Activated CD8-positive, alpha-beta memory T cell treated with anti-CD3 and anti-CD28 coated beads for 1 hour (primary cell): ENCODE data around the gene DPYSL4.

Experiments
- DNase-seq, 2 donors: peaks; one replicate each; pipeline ENCODE4 v3.0.0-alpha.2; 2020; ENCODE audit warnings: low read depth in 1 of 2; ENCODE audit errors: extremely low read depth in 1 of 2

Gene DPYSL4

DNA sequence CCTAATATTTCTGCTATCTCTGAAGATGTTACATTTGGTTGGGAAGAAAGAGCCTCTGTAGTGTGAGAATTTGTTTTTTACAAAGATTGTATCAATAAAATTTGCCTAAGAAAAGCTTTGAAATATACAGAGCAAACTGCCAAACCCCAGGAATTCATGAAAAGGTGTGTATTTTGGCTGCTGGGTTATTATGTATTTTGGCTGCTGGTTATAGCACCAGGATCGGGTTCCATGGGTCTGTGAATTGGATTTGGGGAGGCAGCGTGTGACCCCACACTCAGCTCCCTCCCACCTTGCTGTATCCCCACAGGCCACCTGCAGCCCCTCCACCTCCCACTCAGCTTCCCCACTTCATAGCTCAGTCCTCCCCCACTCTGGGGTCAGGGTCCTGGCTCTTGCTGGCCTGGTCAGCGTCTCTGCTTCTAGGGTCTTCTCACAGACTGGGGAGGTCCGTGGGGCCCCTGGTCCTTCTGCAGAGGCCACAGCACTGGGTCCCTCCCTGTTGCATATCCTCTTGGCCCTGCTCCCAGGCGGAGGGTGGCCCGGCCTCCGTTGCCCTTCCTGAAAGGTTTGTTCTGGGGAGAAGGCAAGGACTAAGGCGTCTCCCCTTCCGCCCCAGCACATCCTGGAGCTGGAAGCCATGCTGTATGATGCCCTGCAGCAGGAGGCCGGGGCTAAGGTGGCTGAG, 24.0 kb upstream of the DPYSL4 start:
- DNase-seq = no peak

- no peak for DNase-seq
Measured at GRCh38 chr10:132163278-132163765, 23.4 kb upstream of the DPYSL4 start.

GRCh38 chr10:132163826-132164515, 22.8 kb upstream of the DPYSL4 start:
- DNase-seq = no peak

DNA sequence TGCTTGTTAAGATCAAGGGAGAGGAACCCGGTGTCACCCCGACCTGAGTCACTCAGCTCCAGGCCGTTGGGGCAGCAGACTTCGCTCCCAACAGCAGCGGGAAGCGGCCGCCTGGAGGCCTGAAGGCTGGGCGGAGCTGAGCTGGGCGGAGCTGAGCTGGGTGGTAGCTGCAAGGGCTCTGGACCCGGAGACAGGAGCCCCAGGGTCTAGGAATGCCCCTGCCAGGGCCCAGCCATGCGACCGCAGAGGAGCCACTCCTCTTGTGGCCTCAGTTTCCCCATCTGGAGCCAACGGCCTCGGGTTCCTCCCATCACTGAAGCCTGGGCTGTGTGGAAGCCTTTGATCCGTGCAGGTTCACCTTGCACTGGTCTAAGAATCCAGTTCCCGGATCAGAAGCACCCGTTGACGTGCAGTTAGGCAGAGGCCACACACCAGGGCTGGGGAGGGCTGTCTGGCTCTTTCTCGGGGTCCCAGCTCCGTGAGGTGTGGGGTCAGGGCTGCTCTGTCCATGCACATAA, 21.9 kb upstream of the DPYSL4 start:
- DNase-seq = no peak

DNA sequence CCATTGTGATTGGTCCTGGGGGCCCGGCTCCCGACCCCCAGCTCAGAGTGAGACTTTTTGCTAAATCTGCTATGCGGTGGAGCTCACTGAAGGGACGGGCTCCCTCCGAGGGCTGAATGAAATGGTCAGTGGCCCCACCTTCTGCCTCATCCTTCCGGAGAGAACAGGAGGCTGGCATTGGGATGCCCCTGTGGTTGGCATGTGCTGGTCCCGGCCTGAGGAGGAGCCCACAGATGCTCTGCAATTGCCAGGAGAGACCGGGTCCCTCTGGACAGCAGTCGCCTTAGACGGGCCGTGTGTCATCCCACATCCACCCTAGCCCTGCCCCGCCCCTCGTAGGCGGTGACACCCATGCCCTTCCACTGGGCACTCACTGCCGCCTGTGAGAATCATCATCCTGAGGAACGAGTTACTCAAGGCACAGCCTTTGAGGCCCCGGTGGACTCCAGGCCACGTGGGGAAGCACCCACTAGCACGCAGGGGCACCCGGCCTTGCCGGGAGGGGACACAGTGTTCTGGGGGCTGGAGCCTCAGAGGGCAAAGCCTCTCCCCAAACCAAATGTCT, 21.2 kb upstream of the DPYSL4 start:
- no peak for DNase-seq

- no peak for DNase-seq
Measured at GRCh38 chr10:132166216-132166950, 20.4 kb upstream of the DPYSL4 start.

DNA sequence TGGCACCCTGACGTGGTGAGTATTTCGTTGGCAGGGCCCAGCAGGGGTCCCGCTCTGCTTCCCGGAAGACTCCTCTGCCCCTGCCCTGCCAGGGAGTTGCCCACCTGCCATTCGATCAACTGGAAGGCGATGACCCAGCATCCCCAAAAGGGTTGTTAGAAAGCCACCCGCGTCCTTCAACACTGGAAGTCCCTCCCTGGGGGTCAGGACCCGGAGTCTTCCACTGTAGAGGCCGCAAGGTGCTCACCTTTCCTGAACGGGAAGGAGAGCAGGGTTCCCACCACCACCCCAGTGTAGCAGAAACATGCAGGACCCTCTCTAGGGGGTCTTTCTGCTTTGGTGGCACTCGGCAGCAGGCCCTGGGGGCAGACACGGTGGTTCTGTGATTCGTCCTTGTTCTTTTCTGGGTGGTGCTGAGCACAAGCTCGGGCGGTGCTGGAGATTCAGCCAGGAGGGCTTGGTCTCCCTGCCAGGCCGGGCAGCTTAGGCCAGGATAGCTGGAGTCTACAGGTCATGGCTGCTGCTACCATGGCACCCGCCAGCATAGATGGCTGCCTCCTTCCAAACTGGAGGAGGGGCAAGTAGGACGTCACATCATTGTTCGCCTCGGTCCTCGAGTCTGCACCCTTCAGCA, 19.6 kb upstream of the DPYSL4 start:
- no peak for DNase-seq

GRCh38 chr10:132167976-132168375, 18.8 kb upstream of the DPYSL4 start:
- no peak for DNase-seq

GRCh38 chr10:132168571-132169030, 18.1 kb upstream of the DPYSL4 start:
- no peak for DNase-seq

GRCh38 chr10:132169031-132169765, 17.6 kb upstream of the DPYSL4 start:
- no peak for DNase-seq

DNA sequence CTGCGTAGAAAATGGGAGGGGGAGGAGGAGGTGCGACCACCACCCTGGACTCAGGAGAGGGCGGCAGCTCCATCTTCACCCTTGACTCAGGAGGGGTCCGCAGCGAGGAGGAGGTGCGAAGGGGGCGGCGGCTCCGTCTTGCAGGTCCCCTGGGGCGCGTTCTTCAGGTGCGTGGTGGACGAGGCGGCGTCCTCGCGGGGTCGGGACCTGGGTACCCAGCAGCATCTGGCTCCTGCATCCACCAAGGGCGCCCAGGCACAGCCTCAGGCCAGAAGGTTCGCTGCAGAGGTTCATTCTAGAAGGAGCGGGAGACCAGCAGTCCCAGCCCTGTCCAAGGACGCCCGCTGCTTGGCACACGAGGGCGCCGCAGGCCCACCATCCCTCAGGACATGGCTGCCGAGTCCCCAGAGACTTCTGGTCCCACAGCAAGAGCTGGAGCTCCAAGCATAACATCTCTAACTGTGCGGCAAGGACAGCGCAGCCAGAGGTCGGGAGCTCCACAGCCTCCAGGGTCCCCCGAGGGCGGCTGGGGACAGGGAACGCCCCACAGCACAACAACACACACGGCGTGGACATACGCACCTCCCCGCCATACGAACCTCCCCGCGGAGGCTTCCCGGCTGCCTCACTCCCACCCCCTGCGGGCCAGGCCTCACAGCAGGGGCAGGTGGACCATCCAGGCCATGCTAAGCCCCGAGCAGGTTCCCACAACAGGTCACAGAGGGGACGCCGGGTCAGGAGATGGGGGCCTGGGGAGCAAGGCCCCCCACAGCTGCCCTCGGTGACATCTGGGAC, 16.8 kb upstream of the DPYSL4 start:
- DNase-seq = no peak

- DNase-seq = no peak
Measured at GRCh38 chr10:132170561-132171361, 16.0 kb upstream of the DPYSL4 start.

DNA sequence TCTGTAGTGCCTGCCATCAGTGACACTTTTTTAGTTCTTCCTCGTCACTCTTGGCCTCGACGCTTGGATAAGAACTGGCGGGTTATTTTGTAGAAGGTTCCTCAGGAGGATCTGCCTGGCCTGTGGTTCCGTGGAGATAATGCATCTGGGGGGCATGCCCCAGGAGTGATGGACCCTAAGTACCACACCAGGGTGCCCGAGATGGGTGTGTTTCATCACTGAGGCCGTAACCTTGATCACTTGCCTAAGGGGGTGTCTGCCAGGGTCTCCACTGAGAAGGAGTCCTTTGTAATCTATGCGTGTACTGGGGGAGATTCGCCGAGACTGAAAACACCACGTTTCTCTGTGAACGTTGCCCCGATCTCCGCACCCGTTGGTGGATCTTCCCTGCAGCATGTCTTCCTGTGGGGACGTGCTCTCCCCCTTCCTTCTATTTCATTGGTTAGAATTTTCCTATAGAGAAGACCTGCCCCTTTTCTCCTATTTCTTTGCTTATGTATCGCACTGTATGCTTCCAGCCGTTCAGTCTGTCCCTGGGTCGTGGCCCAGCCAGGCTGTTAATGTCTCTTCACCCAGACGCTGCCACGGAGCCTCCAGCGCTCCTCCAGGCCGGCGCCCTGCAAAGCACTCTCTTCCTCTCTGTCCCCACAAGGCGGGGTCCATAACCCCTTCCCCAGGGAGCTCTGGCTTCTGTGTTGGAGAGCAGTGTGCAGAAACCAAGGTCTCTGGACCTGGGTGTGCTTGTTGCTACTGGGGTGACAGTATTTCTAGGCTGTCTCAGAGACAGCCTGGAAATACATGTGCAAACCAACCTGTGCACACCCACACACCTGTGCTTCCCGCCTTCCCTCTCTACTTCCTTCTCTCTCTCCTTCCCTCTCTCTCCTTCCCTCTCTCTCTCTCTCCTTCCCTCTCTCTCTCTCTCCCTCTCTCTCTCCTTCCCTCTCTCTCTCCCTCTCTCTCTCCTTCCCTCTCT, 14.4 kb upstream of the DPYSL4 start:
- no peak for DNase-seq

GRCh38 chr10:132173185-132173584, 13.6 kb upstream of the DPYSL4 start:
- no peak for DNase-seq

GRCh38 chr10:132174237-132174636, 12.5 kb upstream of the DPYSL4 start:
- DNase-seq = no peak

- no peak for DNase-seq
Measured at GRCh38 chr10:132175408-132175807, 11.3 kb upstream of the DPYSL4 start.

DNA sequence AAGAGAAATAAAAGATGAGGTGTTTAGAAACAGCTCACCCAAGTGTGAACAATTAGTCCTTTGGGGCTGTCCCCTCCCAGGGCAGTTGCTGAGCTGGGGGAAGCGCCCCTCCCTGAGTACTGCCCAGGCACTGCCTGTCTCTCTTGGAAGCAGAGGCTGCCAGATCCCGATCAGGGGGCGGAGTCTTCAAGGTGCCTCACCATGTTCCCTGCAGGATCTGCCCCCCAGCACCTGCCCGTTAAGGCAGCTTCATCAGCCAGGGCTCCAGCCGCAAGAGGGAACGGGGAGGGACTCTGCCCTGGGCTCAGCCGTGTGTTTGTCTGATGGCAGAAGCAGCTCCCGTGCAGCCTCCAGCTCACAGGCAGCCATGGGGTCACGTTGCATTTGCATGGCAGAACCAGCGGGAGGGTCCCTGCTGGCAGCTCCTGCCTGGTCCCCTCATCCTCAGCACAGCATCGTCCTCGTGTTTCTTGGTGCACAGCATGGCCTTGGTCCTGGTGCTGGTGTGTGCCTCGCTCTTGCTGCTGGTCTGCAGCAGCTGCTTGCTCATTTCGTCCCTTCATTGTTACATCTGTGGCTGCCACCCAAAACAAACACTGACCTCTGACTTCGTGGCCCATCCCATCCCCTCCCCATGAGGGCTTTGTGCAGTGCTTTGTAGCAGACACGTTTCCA, 10.7 kb upstream of the DPYSL4 start:
- no peak for DNase-seq
